ENCODE measurements around the gene EFHC1. TPM values are rescaled to one million over a fixed set of nuclear protein-coding genes. Genes with fewer than 3 reads are reported as not detected.
A peak's percentile ranks its signal among the peaks of the same experiment; 100 is the strongest.
"Not testable (repeated sequence)": the region's sequence is repeated elsewhere in the genome, so short reads cannot be mapped to it uniquely, and the experiment has no call there.

Gene EFHC1, protein sequence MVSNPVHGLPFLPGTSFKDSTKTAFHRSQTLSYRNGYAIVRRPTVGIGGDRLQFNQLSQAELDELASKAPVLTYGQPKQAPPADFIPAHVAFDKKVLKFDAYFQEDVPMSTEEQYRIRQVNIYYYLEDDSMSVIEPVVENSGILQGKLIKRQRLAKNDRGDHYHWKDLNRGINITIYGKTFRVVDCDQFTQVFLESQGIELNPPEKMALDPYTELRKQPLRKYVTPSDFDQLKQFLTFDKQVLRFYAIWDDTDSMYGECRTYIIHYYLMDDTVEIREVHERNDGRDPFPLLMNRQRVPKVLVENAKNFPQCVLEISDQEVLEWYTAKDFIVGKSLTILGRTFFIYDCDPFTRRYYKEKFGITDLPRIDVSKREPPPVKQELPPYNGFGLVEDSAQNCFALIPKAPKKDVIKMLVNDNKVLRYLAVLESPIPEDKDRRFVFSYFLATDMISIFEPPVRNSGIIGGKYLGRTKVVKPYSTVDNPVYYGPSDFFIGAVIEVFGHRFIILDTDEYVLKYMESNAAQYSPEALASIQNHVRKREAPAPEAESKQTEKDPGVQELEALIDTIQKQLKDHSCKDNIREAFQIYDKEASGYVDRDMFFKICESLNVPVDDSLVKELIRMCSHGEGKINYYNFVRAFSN
- 10 to 100 TPM; 48.8 to 59.9 (median 52.0) TPM for polyA plus RNA-seq (ENCODE audit: insufficient read length in 4 of 4)

GRCh38 chr6:52419809-52420667 lies at the start of gene EFHC1:
TSS of gene EFHC1 (plus strand) at chr6:52420342. CDS start at chr6:52420411, 69 bp downstream.
- peak; percentile 95 to 97 (median 96) for DNase-seq (ENCODE audit: low read depth in 4 of 4, low spot score in 3 of 4)

DNA sequence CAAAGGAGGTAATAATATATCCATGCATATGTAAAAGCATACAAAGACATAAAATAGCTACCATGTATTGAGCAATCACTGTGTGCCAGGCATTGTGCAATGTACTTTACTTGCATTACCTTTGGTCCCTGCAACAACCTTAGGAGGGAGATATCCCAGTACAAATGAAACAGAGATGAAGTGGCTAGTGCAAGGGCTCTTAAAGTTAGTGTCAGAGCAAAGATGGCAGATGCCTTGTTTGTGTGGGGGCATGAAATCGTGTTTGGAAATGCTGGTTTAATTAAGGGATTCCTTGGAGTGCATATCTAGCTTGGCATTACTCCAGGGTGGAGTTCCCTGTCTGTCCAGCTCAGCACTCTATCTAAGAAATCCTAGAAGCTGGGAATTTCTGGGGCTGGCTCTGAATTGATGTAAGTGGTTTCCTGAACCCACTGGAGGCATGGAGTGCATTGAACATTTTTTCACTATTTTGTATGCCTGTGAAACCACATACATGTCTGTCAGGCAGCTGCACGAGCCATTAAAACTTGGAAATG lies 48.4 kb upstream of the EFHC1 start:
- DNase-seq (ENCODE audit: low read depth in 4 of 4, low spot score in 3 of 4), result no peak

DNA sequence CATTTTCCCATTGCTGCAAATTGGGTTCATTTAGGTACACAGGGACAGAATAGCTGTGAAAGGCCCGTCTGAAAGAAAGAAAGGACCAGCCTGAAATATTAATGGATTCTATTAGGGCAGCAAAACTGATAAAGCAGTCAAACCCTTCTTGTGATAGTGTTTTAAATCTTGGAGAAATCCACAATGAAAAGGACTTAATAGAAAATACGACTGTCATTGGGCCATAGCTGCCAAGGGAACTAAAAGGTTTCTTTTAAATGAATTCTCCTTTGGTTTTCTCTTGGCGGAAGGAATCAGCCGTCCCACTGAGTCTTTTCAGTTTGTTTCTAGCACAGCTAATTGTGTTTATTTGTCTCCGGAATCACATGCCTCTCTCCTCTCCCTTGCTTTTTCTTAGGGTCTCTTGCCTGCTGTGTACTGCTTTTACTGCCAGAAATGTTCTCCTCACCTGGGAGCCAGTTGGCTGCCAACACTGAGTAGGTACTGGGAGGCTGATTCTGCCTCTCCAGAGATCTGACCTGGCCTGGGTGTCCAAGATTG lies 46.9 kb upstream of the EFHC1 start:
- no peak for DNase-seq (ENCODE audit: low read depth in 4 of 4, low spot score in 3 of 4)

- no peak for DNase-seq (ENCODE audit: low read depth in 4 of 4, low spot score in 3 of 4)
These were observed 45.9 kb upstream of the EFHC1 start for GRCh38 chr6:52374247-52374646.

- DNase-seq (ENCODE audit: low read depth in 4 of 4, low spot score in 3 of 4), result no peak
These were observed 44.2 kb upstream of the EFHC1 start for GRCh38 chr6:52375780-52376556.

GRCh38 chr6:52376763-52377162 lies 43.4 kb upstream of the EFHC1 start:
- DNase-seq (ENCODE audit: low read depth in 4 of 4, low spot score in 3 of 4), result no peak

DNA sequence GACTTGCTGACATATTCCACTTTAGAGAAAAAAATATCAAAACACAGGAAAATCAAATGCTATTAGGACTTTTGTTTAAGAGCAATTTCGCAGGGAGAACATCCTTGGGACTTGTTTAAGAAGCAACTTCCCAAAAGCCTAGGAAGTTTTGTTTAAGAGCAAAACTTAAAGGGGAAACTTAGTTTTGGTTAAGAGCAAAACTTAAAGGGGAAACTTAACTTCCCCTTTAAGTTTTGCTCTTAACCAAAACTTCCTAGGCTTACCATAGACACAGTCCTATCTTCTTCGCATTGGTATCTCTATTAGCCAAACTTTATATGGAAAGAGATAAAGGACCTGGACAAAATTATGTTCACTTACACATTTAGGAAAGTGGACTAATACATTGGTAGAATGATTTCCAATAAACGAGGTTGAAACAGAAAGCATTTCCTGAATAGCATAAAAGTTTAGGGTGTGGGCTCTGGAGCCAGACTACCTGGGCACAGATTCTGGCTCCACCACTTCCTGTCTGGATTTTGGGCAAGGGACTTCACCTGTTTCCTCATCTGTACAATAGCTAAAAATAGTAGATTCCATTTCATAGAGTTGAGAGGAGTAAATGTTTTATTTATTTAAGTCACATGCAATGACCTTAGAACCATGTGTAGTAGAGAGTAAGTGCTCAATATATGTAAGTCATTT lies 42.5 kb upstream of the EFHC1 start:
- DNase-seq (ENCODE audit: low read depth in 4 of 4, low spot score in 3 of 4), result no peak

- no peak for DNase-seq (ENCODE audit: low read depth in 4 of 4, low spot score in 3 of 4)
These were observed 38.9 kb upstream of the EFHC1 start for GRCh38 chr6:52381249-52381648.

DNA sequence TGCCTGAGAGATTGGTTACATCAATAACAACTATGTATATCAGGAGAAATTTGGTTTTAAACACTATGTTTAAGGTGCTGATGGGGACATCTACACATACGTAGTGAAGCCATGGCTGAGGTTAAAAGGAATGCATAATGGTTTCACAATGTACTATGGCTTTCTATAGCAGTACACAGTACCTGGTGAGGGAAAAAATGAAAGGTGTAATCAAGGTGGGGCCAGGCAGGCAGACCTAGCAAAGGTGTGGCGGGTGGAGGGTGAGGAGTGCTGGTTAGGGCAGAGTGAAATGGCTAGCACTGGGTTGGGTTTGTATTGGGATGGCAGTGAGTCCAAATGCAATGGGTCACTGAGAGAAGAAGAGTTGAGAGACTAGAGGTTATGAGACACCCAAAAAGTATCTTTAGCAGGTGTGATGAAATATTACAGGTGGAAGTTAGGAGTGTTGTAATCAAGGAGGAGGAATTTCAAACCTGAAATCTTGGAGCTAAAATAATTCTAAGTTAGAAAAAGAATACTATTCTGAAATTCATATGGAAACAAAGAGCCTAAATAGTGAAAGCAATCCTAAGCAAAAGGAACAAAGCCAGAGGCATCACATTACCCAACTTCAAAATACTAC lies 35.9 kb upstream of the EFHC1 start:
- no peak for DNase-seq (ENCODE audit: low read depth in 4 of 4, low spot score in 3 of 4)

GRCh38 chr6:52385074-52385473 lies 35.1 kb upstream of the EFHC1 start:
- DNase-seq (ENCODE audit: low read depth in 4 of 4, low spot score in 3 of 4), result no peak

DNA sequence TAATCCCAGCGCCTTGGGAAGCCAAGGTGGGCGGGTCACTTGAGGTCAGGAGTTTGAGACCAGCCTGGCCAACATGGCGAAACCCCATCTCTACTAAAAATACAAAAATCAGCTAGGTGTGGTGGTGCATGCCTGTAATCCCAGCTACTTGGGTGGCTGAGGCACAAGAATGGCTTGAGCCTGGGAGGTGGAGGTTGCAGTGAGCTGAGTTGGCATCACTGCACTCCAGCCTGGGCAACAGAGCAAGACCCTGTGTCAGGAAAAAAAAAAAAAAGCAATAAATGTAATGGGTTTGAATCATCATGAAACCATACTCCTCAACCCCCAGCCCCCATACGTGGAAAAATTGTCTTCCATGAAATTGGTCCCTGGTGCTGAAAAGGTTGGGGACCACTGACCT lies 32.0 kb upstream of the EFHC1 start:
- DNase-seq (ENCODE audit: low read depth in 4 of 4, low spot score in 3 of 4), result not testable (repeated sequence)

- no peak for DNase-seq (ENCODE audit: low read depth in 4 of 4, low spot score in 3 of 4)
These were observed 31.4 kb upstream of the EFHC1 start for GRCh38 chr6:52388790-52389189.

GRCh38 chr6:52389264-52389625 lies 30.9 kb upstream of the EFHC1 start:
- no peak for DNase-seq (ENCODE audit: low read depth in 4 of 4, low spot score in 3 of 4)

GRCh38 chr6:52389626-52390360 lies 30.3 kb upstream of the EFHC1 start:
- DNase-seq (ENCODE audit: low read depth in 4 of 4, low spot score in 3 of 4), result peak in 1 of 4 donors; percentile 26

- DNase-seq (ENCODE audit: low read depth in 4 of 4, low spot score in 3 of 4), result no peak
These were observed 29.8 kb upstream of the EFHC1 start for GRCh38 chr6:52390361-52390727.

- DNase-seq (ENCODE audit: low read depth in 4 of 4, low spot score in 3 of 4), result no peak
These were observed 28.5 kb upstream of the EFHC1 start for GRCh38 chr6:52391599-52391998.

DNA sequence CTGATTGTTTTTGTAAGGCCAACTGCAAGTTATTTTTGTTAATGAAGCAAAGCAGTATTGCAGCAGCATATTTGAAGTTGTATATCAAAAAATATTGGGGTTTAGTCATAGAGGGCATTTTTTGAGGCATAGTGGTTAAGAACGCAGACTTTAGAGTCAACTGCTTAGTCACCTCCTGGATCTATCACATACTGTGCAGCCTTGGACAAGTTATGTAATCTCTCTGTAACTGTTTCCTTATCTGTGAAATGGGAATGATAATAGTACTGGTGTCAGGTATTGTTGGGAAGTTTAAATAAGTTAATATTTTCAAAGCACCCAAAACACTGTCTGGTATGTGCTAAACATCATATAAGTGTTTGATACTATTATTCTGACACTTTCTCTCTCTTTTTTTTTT lies 27.2 kb upstream of the EFHC1 start:
- no peak for DNase-seq (ENCODE audit: low read depth in 4 of 4, low spot score in 3 of 4)

- DNase-seq (ENCODE audit: low read depth in 4 of 4, low spot score in 3 of 4), result no peak
These were observed 26.4 kb upstream of the EFHC1 start for GRCh38 chr6:52393780-52394179.
